HG03039 (cell line): ENCODE data around the gene ADORA1.

ENCODE experiments used
- ATAC-seq: cut with Tn5 transposase; IDR thresholded peaks from one replicate; pipeline ENCODE4 v1.9.1; 2021; ENCODE audit warnings: mild to moderate bottlenecking, moderate library complexity; ENCODE audit not compliant: unreplicated experiment

ADORA1 gene

GRCh38 chr1:203153989-203154821 is 26.7 kb downstream of the ADORA1 start:
- no peak for ATAC-seq

DNA sequence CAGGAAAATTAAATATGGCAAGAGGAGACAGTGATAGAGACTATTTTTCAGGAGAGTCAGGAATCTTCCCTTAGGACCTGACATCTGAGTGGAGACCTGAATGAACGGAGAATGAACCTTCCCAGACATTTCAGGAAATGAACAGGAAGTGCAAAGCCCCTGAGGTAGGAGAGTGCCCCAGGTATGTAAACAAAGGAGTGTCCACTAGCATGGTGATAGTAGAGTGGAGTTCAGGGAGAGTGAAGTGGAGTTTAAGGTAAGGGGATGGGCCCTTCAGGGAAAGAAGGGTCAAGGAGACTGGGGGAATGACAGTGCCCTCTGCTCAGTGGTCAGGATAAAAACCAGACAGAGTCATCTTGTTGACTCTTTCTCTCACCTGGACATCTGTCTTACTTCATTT is 28.8 kb downstream of the ADORA1 start:
- no peak for ATAC-seq

DNA sequence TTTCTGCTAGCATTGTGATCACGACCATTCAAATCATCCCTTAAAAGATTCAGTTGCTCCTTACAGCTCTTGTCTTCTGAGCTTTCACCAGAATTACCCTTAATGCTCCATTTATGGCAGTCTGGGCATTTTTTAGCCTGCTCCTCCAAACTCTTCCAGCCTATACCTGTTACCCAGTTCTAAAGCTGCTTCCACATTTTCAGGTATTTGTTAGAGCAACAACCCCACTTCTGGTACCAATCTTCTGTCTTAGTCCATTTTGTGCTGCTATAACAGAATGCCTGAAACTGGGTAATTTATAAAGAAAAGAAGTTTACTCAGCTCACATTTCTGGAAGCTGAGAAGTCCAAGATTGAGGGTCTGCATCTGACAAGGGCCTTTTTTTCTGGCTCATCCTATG is 30.9 kb downstream of the ADORA1 start:
- no peak for ATAC-seq

DNA sequence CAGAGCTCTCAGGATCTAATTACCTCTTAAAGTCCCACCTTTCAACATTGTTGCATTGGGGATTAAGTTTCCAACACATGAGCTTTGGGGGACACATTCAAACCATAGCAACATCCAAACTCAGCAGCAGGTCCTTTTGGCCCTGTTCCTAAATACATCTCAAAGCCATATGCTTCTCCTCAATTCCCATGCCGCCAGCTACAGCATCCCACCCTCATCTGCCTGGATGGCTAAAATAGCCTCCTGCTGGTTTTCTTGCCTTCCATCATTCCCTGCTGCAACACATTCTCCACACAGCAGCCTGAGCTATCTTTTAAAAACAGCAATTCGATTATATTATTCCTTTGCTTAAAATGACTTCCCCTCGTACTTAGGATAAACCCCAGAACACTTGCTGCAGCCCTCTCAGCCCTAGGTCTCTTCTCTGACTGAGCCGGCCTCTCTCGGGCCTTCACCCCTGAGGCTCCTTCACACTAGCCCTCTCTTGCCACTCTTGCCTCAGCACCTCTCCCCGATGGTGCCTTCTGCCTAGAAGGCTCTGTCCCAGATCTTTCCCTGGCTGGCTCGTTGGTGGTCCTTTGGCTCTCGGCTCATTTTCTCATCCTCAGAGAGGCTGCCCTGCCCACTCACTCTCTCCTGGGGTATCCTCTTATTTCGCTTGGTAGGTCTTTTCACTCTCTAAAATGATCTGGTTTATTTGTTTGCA is 31.6 kb downstream of the ADORA1 start:
- no peak for ATAC-seq

GRCh38 chr1:203159844-203160243 is 32.3 kb downstream of the ADORA1 start:
- no peak for ATAC-seq

DNA sequence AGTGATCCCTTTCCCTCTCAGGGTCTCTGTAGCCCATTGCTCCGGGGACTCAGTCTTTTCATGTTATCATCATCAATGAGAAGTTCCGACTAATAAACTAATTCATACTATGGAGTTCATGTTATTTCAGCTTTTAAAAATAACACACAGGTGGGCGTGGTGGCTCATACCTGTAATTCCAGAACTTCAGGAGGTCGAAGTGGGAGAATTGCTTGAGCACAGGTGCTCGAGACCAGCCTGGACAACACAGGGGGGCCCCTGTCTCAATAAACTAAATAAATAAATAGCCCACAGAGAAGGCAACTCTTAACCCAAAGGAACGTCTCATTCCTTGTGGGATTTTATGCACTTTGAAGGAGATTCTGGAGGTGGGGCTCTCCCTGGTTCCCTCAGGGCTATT is 33.6 kb downstream of the ADORA1 start:
- no peak for ATAC-seq

DNA sequence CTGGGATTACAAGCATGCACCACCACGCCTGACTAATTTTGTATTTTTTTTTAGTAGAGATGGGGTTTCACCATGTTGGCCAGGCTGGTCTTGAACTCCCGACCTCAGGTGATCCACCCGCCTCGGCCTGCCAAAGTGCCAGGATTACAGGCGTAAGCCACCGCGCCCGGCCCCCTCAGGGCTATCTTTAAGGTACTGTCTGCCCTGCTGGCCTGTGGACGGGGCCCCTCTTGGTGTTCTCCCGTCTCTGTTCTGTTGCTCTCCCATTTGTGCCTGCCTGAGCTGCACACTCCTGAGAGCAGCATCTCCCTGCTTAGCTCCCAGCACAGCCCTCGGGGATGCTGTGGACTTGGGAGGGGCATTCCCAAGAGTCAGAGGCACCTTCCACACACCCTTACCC is 34.2 kb downstream of the ADORA1 start:
- no peak for ATAC-seq

DNA sequence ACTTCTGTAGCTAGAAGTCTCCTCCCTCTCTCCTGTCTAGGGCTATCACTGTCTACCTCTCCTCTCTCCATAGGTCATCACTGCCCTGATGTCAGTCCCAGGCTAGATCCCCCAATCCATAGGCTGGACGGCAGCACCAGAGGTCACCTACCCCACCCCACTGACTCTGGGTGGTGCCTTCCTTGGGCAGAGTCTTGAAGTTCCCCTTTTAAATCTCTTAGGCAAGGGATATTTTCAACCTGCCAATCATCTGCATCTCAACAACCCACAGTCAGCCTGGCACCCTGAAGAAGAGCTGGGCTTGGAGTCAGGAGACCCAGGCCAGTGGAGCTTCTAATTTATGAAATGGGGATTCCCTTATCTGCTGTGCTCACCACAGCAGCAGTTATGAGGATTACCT is 34.9 kb downstream of the ADORA1 start:
- no peak for ATAC-seq

- ATAC-seq, result no peak
Observed at GRCh38 chr1:203163891-203164635, 36.5 kb downstream of the ADORA1 start.

- no peak for ATAC-seq
Observed at GRCh38 chr1:203165101-203165799, 37.7 kb downstream of the ADORA1 start.

DNA sequence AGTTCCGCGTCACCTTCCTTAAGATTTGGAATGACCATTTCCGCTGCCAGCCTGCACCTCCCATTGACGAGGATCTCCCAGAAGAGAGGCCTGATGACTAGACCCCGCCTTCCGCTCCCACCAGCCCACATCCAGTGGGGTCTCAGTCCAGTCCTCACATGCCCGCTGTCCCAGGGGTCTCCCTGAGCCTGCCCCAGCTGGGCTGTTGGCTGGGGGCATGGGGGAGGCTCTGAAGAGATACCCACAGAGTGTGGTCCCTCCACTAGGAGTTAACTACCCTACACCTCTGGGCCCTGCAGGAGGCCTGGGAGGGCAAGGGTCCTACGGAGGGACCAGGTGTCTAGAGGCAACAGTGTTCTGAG is 38.3 kb downstream of the ADORA1 start:
- ATAC-seq, result no peak

DNA sequence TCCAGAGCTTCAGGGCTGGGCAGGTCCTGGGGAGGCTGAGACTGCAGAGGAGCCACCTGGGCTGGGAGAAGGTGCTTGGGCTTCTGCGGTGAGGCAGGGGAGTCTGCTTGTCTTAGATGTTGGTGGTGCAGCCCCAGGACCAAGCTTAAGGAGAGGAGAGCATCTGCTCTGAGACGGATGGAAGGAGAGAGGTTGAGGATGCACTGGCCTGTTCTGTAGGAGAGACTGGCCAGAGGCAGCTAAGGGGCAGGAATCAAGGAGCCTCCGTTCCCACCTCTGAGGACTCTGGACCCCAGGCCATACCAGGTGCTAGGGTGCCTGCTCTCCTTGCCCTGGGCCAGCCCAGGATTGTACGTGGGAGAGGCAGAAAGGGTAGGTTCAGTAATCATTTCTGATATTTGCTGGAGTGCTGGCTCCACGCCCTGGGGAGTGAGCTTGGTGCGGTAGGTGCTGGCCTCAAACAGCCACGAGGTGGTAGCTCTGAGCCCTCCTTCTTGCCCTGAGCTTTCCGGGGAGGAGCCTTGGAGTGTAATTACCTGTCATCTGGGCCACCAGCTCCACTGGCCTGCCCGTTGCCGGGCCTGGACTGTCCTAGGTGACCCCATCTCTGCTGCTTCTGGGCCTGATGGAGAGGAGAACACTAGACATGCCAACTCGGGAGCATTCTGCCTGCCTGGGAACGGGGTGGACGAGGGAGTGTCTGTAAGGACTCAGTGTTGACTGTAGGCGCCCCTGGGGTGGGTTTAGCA is 38.8 kb downstream of the ADORA1 start:
- ATAC-seq, result no peak

DNA sequence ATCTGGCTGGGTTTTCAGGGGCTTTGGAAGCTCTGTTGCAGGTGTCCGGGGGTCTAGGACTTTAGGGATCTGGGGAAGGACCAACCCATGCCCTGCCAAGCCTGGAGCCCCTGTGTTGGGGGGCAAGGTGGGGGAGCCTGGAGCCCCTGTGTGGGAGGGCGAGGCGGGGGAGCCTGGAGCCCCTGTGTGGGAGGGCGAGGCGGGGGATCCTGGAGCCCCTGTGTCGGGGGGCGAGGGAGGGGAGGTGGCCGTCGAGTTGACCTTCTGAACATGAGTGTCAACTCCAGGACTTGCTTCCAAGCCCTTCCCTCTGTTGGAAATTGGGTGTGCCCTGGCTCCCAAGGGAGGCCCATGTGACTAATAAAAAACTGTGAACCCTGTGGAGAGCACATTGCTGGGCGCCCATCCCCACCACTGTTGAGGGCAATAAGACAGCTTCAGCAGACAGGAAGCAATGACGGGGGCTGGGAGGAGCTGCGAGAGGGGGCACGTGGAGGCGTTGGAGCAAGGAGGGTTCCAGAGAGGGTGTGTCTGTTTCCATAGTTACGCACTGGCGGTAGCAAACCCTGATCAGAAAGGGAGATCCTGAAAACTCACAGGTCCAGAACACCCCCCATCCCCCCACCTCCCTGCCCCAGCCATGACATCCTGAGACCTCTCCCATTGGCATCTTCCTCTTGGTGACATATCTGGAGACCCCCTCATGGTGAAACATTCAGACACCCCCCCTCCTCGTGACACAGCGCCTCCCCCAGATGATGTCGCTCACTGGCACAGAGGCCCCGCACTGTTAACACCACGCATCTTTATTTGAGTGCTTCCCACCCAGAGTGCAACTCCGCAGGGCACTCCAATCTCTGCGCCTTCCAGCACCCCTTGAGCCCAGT is 39.7 kb downstream of the ADORA1 start:
- no peak for ATAC-seq

GRCh38 chr1:203167913-203168200 is 40.3 kb downstream of the ADORA1 start:
- ATAC-seq, result no peak

DNA sequence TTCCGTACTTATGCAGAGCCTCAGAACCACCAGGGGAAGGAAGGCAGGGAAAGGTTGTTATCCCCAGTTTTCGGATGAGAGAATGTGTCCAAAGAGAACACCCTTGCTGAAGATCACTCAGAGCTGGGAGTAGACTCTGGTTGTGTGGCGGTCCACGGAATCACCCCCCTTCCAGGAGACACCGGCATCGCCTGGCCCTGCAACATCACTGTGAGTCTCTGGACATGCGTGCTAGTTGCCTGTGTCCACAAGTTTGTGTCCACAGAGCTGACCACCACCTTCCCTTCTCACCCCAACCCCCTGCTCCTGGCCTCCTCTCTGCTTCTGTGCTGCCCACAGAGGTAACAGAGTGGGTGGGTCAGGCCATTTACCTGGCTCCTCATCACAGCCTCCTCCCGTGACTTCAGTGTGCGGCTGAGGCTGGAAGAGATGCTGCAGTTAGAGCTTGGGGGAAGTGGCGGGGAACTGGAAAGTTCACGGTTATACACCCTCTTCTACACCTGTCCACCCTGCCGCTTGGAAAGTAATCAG is 40.8 kb downstream of the ADORA1 start:
- ATAC-seq, result no peak

- ATAC-seq, result no peak
Observed at GRCh38 chr1:203168991-203169390, 41.5 kb downstream of the ADORA1 start.

GRCh38 chr1:203169770-203170520 is 42.4 kb downstream of the ADORA1 start:
- no peak for ATAC-seq

DNA sequence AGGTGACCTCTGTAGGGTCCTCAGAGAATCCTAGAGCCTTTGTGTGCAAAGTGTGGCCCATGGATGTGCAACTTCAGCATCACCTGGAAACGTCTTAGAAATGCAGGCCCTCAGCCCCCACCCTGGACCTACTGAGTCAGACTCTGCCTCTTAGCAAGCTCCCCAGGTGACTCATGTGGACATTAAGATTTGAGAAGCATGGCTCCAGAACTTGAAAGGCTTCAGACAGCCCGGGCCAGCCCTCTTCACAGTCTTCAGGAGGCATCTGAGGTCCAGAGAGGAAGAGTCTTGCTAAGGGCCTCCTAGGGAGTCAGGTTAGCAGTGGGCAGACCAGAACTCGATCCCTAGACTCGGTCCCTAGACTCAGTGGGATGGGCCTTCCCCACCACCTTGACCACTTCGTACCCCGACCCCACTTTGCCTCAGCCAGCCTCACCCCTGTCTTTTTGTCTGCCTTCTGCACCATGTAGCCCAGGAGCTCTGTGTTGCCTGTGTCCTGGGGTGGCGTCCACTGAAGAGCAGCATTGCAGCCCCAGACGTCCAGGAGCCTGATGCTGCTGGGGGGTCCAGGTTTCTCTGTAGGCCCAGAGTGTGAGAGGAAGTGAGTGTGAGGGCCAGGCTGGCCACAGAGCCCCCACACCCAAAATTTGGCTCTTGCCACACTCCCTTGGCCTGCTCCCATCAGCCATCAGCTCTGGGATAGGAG is 43.3 kb downstream of the ADORA1 start:
- ATAC-seq, result no peak
